GM18861 (cell line): Measurements from ENCODE around the gene CD2BP2.

ENCODE experiments used
- ATAC-seq: cut with Tn5 transposase; IDR thresholded peaks from one replicate; pipeline ENCODE4 v1.9.1; 2021; ENCODE audit not compliant: unreplicated experiment

CD2BP2 gene

DNA sequence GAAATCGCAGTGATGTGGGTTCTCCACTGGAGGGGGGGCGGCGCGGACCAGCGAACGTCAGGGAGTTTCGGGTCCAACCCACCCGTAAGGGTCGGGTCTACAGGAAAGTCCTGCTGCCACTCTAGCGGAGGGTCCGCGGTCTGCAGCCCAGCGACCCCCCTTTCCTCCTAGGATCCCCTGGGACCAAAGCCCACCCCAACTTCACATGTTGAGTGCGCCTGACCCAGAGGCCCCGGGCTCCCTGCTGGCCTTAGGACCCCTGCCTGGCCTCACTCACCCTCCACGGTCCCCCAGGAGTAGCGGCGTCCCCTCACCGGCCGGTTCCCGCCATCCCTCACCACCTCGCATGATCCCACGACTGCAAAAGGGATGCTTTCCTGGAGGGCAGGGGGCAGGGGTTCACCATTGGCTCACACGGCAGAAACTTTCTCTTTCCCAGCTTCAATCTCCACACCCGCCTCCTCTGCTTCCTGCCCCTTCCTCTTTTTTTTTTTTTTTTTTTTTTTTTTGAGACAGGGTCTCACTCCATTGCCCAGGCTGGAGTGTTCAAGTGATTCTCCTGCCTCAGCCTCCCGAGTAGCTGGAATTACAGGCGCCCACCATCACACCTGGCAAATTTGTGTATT is 24.2 kb upstream of the CD2BP2 start:
- no peak for ATAC-seq

DNA sequence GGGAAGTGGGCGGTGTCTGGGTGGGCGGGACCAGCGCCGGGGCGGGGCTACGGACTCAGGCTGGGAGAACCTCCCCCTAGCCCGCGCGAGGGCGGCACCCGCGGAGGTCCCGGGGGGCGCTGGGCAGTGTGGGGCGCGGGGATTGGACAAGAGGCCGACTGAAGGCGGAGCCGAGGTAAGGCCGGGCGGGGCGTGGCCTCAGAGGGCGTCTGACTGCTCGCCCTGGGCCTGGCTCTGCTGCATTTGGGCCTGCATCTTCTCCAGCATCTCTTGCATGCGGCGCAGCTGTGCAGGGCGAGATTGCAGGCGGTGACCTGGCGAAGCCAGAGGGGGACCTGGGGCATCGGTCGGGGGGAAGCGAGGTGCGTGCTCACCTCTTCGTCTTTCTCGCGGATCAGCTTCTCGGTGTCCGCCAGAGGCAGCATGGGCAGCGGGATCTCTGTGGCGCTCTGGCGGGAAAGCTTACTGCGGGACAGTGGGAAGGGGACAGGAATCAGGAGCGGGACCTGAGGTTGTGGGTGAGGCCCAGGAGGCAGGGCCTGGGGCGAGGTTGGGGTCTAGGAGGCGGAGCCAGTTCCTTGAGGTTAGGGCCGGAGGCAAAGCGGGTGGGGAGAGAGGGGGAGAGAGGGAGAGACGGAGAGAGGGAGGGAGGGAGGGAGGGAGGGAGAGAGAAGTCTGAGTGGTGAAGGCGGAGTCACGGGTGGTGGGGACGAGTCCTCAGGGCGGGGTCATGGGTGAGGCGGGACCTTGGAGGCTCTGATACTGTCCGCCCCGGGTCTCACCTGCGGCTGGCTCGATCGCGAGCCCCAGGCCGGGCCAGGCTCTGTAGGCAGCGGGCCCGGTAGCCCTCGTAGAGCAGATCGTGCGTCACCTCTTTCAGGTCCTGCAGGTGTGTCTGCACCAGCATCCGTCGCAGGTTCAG is 23.4 kb upstream of the CD2BP2 start:
- ATAC-seq: peak; percentile 70

DNA sequence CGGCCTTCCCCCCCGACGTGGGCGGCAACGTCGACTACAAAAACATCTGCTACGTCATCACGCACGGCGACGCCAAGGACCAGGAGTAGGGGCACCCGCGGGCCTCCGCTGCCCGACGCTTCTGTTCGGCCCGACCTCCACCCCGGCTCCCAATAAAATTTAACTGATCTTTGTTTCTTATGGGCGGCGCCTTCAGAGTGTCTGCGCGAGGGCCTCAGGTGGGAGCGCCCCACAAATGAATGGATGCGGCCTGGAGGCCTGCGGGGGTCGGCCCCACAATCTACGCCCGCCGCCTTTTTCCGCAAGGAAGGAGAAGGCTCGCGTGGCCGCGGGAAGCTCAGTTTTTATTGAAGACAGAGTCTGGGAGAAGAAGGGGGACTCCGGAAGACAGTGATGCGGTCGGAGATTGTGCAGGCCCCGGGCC is 22.7 kb upstream of the CD2BP2 start:
- peak; percentile 29 for ATAC-seq

DNA sequence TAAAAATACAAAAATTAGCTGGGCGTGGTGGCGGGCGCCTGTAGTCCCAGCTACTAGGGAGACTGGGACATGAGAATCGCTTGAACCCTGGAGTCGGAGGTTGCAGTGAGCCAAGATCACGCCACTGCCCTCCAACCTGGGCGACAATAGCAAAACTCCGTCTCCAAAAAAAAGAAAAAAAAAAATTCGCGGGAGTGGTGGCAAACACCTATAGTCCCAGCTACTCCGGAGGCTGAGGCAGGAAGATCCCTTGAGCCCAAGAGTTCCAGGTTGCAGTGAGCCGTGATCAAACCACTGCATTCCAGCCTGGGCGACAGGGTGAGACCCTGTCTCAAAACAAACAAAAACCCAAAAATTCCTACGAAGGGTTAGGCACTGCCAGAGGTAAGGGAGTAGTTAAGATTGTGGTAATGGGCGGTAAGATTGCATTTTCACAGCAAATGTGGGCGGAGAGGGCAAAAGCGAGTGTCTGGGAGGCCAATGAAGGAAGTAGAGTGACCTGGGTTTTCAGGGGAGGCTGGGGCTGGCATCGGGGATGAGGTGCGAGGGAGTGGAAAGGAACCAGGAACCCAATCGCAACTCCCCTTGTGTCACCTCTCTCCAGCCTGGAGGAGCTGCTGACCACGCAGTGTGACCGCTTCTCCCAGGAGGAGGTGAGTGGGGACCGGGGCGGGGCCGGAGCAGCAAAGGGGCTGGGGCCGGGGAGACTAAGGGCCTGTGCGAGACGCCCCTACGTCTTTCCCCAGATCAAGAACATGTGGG is 22.1 kb upstream of the CD2BP2 start:
- no peak for ATAC-seq

DNA sequence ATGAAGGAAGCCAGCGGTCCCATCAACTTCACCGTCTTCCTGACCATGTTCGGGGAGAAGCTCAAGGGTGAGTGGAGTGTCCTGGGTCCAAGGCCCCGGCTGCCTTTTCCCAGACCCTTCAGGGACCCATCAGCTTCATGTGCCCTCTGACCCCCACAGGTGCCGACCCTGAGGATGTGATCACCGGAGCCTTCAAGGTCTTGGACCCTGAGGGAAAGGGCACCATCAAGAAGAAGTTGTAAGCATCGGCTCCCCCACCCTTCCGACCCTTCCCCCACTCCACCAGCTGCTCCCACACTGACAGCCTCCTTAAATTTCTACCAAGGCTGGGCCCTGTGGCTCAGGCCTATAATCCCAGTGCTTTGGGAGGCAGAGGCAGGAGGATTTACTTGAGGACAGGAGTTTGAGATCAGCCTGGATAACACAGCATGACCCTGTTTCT is 21.4 kb upstream of the CD2BP2 start:
- ATAC-seq: no peak

DNA sequence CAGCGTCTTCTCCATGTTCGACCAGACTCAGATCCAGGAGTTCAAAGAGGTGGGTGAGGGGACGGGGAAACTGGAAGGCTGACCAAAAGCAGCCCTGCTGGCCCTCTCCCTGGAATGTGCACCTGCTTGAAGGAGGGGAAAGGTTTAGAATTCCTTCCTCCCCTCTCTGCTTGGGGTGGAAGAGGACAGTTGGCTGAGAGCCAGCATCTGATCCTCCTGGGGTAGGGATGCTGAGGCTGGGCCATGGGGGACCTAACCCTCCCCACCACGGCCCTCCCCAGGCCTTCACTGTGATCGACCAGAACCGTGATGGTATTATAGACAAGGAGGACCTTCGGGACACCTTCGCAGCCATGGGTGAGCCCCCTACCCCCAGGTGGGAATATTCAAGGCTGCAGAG is 20.8 kb upstream of the CD2BP2 start:
- no peak for ATAC-seq

DNA sequence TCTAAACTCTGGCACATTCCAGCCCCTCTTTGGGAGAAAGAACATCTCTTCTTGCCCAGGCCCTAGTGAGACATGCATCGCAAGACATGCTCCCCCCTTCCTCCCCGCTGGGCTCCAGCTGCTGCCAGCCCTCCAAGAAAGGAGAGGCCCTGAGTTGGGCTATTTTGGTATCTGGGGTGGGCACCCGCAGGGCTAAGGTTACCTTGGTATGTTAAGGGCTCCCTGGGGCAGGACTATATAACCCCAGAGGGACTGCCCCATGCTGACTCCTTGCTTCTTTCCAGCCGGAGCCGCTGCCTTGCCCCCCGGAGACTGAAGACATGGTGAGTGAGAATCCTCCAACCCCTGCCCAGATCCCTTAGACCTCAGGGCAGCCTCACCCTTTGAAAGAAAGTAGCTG is 19.4 kb upstream of the CD2BP2 start, which contains the start of gene MYL11:
Gene MYL11 (plus strand): TSS at position 265 of the 400 bp plus-strand sequence. CDS start 56 bp downstream, at position 321.
- ATAC-seq: no peak

DNA sequence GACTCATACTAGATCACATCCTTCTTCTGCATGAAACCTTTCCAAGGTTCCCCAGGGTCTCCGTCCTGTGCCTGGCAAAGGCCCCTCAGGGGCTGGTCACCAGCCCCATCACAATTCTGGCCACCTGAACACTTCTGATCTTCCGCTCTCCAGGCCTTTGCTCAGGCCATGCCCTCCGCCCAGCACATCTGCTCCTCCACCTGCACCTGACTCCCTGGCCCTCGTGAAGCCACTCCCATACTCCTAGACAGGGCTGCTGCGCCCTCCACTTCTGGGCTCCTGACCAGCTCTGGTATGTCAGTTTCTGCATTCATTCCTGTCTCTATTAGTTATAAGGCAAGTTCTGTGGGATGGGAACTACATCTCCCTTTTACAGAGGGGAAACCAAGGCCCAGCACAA is 17.6 kb upstream of the CD2BP2 start:
- ATAC-seq: no peak

DNA sequence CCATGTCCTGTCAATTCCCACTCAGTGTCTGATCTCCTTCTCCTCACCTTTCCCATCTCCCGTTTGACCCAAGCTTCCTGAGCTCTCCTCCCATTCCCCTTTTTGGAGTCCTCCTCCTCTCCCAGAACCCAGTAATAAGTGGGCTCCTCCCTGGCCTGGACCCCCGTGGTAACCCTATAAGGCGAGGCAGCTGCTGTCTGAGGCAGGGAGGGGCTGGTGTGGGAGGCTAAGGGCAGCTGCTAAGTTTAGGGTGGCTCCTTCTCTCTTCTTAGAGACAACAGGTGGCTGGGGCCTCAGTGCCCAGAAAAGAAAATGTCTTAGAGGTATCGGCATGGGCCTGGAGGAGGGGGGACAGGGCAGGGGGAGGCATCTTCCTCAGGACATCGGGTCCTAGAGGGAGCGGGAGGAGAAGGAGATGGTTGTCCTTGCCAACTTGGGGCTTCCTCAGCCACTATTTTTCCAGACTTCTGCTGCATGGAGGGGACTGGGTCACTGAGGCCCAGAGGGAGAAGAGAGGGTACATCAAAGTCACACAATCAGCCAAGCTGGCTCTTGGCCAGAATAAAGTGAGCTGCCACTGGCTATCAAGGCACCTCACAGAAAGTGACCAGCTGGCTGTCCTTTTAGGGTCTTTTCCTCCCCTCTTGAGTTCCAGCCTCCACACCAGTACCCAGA is 17.1 kb upstream of the CD2BP2 start:
- no peak for ATAC-seq

DNA sequence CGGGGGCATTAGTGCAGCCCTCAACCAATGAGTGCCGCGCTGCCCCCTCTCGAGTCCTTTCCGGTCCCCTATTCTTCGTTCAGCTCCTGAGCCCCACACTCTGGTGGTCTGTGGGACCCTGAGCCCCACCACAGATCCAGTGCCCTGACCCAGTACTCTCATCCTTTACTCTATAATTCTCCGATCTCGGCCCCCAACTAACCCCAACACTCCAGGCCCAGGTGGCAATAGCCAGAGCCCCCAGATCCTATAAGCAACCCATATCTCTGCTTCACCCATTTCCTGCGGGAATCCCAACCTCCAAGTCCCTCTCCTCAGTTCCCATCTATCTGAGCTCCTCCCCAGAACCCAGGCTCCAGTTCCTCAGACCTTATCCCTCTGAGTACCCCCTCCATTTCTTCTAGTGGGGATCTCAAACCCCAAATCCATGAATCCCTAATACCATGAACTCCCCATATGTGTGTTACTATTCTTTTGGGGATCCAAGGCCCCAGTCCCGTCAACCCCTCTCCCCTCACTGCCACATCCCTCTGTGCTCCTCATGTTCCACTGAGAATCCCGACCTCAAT is 16.2 kb upstream of the CD2BP2 start:
- no peak for ATAC-seq

DNA sequence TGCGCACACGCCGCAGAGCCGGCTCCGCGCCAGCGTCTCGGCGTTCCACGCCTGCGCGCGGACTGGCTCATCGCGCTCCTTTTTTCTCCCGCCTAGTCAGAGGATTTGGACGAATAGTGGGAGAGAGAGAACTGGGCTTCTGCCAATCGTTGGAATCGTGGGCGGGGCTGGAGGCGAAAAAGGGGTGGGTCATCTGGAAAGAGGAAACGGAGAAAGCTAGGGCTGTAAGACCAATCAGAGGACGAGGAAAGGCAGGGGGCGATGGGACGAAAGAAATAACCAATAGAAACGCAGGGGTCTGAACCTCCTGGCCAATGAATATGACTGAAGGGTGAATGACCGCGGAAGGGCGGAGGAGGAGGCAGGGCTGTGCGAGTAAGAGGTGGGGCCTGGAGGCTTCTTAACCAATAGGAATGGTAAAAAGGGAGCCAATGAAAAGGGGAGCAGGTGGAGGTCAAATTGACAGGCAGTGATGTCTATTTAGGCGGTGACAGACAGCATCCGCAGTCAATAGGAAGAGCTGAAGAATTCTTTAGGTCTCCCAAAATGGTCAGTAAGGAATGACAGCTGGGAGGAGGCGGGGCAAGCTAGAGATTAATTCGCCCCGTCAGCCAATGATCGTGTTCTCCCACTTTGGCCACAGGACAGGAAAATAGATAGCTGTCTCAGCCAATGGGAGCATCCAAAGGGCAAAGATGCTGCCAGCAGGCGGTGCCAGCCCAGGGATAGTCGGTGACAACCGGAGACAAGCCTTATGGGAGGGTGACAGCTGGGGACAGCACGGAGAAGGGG is 15.5 kb upstream of the CD2BP2 start, which contains the start of gene TBC1D10B:
Gene TBC1D10B (minus strand): TSS at position 39 of the 792 bp plus-strand sequence. CDS start 311 bp downstream, outside the sequence.
- ATAC-seq: peak; percentile 65

DNA sequence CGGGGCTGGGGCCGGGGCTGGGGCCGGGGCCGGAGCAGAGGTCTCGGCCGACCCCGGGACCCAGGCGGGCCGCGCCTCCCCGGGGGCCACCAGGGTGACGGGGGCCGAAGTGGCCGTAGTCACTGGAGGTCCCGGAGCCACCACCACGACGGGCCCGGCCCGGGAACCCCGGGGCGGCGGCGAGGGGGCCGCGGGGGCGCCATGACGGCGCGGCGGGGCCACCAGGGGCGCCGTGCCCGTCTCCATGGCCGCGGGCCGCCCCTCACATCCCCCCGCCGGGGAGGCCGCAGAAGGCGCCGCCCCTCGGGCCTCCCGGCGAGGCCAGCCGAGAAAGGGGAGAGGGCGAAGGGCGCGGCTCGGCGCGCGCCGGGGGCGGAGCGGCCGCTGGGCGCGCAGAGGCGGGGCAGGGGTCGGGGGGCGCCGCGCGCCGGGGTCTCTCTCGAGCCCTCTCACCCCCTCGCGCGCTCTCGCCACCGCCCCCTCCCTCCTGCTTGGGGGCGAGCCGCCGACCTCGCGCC is 14.9 kb upstream of the CD2BP2 start:
- peak; percentile 8 for ATAC-seq

DNA sequence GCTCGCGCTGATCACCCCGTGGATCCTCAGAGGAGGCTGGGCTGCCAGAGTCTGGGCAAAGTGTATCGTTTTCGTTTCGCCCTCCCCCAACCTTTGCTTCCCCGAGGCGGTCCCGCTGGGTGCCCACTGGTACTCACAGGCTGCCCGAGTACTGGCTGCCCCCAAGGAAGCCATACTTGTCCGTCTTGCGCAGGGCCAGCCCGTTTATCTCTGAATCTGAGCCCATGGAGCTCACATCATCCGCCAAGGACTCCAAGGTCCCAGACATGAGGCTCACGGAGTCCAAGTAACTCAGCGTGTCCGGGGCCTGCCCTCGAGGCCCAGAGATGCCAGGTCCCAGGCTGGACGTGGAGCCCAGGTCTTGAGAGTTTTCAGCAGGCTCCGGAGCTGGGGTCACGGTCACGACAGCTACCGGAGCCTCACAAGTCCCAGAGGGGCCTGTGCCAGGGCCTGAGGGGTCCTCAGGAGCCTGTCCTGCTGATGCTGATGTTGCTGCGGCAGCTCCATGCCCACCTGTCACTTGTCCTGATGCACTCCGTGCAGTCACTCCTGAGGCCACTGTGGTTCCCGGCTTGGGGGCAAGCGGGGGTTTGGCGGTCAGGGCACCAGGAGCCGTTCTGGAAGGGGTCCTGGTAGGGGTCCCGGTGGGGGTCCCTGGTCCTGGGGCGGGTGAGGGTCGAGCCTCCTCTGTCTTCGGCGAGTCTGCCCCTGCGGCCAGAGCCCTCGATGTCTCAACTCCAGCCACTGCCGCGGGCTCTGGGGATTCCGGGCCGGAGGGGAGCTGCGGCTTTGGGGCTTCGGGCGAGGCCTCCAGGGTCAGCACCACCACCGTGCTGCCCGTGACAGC is 14.2 kb upstream of the CD2BP2 start:
- no peak for ATAC-seq

DNA sequence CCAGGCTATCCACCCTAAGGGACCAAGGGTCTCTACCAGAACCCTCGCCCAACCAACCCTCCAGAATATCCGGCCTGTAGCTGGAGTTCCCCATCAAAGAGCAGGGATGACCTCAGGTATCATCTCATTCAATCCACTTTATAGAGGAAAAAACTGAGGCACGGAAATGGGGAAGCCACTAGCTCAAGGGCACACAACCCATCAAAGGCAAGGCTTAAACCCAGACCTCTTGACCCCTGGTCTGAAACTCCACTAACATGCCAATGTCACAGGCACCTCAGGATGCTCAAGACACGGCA is 13.6 kb upstream of the CD2BP2 start:
- ATAC-seq: no peak

DNA sequence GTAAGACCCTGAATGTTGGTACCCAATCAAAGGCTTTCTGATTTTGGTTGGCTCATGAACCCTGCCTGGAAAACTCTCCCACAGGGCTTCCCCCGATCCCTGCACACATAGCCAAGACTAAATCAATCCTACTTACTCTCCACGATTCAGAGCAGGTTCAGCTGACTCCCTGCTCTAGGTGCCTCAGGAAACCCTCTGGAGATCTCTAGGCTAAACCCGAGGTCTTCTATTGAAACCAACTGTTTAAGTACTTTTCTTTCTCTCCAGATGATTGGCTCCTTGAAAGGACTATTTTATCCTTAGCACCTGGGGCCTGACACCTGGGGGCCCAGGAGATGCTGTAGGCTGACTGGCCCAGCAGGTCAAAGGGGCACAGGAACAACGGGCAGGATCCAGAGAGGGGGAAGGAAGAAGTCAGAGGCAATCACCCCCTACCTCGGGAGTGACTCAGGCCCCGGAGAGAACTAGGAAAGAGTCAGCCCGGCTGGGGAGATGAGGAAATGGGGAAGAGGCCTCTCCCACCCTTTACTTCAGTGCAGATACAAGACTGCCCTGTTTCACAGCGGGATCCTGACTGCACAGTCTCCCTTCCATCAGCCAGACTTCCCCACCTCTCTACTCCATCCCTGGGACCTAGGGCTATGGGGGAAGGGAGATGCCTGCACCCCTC is 13.1 kb upstream of the CD2BP2 start:
- no peak for ATAC-seq

DNA sequence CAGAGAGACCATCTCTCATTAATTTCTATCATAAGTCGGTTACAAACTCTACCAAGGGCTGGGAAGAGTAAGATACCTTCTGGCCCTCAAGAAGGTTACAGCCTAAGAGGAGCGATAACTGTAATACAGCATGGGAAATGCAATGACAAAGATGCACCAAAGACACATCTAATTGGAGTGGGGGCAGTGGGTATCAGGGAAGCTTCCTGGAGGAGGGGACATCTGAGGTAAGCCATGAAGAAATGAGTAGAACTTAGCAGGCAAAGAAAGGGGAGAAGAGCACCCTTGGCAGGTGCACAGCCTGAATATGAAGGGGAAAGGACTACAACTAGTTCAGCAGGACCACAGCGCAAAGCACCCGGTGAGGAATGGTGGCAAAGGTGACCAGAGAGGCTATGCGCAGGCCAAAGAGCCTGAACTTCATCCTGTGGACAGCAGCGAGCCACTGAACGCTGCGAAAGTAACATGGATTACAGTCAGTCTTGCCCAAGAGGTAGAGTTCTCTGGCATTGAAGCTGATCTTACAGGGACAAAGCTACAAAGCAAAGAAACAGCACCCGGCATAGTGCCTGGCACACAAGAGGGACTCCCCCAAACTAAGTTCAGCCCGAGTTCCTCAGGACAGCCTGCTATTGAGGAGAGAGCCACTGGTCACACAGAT is 12.4 kb upstream of the CD2BP2 start:
- no peak for ATAC-seq

DNA sequence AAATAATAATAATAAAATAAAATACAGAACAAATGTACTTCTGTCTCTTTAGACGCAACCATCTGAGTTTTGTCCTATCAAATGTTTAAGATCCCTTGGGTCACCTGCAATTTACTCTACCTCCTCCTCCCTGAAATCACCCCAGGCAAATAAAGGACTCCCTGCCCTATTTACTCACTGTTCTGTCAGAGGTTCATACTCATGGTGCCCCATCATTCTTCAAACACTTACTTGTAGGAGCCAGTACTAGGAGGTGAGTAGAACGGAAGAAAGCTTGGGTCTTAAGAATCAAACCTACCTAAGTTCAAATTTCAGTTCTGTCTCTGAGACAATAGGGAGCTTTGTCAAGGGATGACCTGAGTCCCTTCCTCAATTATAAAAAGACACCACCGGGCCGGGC is 11.4 kb upstream of the CD2BP2 start:
- ATAC-seq: no peak

DNA sequence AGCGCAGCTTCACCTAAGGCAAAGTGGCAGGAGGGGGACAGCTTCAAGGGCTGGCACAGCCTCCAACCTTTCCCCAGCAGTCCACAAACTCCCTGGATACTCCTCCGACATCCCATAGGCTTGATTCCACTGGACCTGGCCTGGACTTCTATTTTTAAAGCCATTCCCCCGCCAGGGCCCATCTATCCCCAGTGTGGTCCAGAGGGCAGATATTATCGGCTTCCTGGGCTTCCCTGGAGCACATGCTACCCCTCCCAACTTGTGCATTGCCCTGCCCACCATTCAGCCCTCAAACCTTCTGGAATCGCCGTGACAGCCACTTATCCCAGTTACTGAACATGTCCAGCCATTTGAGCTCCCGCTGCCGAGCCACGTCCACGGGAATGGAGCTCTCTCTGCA is 10.1 kb upstream of the CD2BP2 start:
- ATAC-seq: no peak
